MM.1S (cell line): ENCODE results near the gene GMFB.

ENCODE experiments used
- EZH2phosphoT487 ChIP-seq: fragments of 300-600 bp; sonication (generic); IDR thresholded peaks from 2 replicates; pipeline ENCODE4 v1.6.1; 2018; ENCODE audit warnings: antibody characterized with exemption, low read length
- TF ChIP-seq, protein P1 (sequence below): fragments of 300-600 bp; sonication (generic); IDR thresholded peaks from 2 replicates; pipeline ENCODE4 v1.5.1; 2016; ENCODE audit warnings: antibody characterized with exemption, low read length, mixed read lengths

DNA sequence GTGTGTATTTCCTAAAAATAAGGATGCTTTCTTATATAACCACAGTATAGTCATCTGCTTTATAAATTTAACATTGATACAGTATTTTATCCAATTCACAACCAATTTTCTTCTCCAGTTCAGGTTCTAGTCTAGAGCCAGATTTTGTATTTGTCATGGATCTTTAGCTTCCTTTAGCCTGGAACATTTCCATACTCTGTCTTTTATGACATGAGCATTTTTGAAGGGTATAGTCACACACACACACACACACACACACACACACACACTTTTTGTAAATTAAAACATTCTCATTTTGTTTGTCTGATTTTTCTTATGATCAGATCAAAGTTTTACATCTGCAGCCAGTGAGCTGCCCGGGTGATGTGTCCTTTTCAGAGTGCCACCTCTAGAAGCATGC lies 46.3 kb upstream of the GMFB start:
- TF ChIP-seq, protein P1, sequence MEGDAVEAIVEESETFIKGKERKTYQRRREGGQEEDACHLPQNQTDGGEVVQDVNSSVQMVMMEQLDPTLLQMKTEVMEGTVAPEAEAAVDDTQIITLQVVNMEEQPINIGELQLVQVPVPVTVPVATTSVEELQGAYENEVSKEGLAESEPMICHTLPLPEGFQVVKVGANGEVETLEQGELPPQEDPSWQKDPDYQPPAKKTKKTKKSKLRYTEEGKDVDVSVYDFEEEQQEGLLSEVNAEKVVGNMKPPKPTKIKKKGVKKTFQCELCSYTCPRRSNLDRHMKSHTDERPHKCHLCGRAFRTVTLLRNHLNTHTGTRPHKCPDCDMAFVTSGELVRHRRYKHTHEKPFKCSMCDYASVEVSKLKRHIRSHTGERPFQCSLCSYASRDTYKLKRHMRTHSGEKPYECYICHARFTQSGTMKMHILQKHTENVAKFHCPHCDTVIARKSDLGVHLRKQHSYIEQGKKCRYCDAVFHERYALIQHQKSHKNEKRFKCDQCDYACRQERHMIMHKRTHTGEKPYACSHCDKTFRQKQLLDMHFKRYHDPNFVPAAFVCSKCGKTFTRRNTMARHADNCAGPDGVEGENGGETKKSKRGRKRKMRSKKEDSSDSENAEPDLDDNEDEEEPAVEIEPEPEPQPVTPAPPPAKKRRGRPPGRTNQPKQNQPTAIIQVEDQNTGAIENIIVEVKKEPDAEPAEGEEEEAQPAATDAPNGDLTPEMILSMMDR = no peak
- TF ChIP-seq EZH2phosphoT487 = no peak
